Activated naive CD8-positive, alpha-beta T cell treated with anti-CD3 and anti-CD28 coated beads, Interleukin-2, amount 10 ng/mL, durations not matched to agents 7 days and 5 days (primary cell): Measurements from ENCODE around the gene KRTAP25-1. TPM values are rescaled to one million over a fixed set of nuclear protein-coding genes. Genes with fewer than 3 reads are reported as not detected.

Experiments
- ATAC-seq: fragments of 150-1000 bp; cut with Tn5 transposase; one replicate; pipeline ENCODE4 v1.10.0; 2021; ENCODE audit warnings: low read depth, moderate library complexity
- POLR2A ChIA-PET: fragments of 350-600 bp; sonication (Branson Sonifier 250); formaldehyde crosslinking; loops from one replicate; lab custom pipeline; 2021; ENCODE audit warnings: antibody characterized with exemption; lab: Charles Lee
- DNase-seq: peaks from one replicate; pipeline ENCODE4 v3.0.0; 2021
- H3K27ac Mint-ChIP-seq: one replicate; pipeline ENCODE4 v1.8.0; 2022; ENCODE audit warnings: mild to moderate bottlenecking, mixed read lengths
- H3K27me3 Mint-ChIP-seq: one replicate; pipeline ENCODE4 v1.8.0; 2022; ENCODE audit warnings: mild to moderate bottlenecking, moderate library complexity, mixed read lengths
- H3K36me3 Mint-ChIP-seq: one replicate; pipeline ENCODE4 v1.8.0; 2021; ENCODE audit warnings: mild to moderate bottlenecking, mixed read lengths
- H3K4me1 Mint-ChIP-seq: one replicate; pipeline ENCODE4 v1.8.0; 2021; ENCODE audit warnings: mixed read lengths
- H3K4me3 Mint-ChIP-seq: one replicate; pipeline ENCODE4 v1.8.0; 2022; ENCODE audit warnings: mild to moderate bottlenecking, moderate library complexity, mixed read lengths
- H3K9me3 Mint-ChIP-seq: one replicate; pipeline ENCODE4 v1.8.0; 2021; ENCODE audit warnings: mixed read lengths
- total RNA-seq, 2 experiments: library from RNA; stranded (reverse); gene quantifications; one replicate each; pipeline ENCODE4 v1.2.3, GENCODE V29; 2021

Gene KRTAP25-1, protein sequence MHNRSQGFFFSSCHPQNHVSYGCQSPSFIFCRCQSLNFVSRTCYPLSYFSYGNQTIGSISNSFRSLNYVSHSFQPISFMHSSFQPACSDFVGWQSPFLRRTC
- total RNA-seq, result not detected

DNA sequence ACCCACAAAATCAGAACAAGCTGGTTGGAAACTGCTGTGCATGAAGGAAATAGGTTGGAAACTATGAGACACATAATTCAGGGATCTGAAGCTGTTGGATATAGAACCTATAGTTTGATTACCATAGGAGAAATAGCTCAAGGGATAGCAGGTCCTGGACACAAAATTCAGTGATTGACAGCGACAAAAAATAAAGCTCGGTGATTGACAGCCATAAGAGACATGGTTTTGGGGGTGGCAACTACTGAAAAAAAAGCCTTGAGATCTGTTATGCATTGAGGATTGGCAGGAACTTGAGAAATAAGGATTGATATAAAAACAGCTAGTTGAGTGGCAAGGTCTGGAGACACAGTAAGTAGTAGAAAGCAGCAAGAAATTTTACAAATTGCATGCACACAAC, at the start of gene KRTAP25-1:
TSS of gene KRTAP25-1 (minus strand) at position 300 of the 400 bp plus-strand sequence. CDS start at position 276, 24 bp downstream.
- Mint-ChIP-seq H3K9me3 (no peaks in the 10 kb centered on the region), H3K27me3 (no peaks in the 10 kb centered on the region), H3K4me1 (no peaks in the 10 kb centered on the region), H3K4me3 (no peak within 1 kb of the TSS), H3K36me3 (no peaks in the 10 kb centered on the region), H3K27ac (no peak within 1 kb of the TSS)
- POLR2A ChIA-PET, result no interaction called here
- DNase-seq (no peak), ATAC-seq (no peak)

DNA sequence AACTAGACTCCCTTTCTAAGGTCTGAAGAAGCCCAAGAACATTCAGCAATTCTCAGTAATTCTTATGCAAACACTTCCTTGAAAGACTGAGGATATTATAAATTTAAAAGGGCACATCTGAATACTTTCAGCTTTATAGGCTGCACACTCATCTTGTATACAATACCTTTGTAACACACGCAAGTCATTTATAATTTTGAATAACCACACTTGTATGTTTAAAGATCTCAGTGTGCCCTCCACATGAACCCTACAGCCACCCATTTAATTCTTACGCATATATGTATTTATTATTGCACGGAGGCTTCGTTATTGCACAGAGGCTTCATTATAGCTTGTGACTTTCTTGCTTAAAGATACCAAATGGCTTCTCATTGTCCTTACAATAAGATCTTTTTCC, 49.4 kb upstream of the KRTAP25-1 start:
- ATAC-seq (no peak), DNase-seq (no peak)
- Mint-ChIP-seq H3K27ac (no peak overlapping the region), H3K4me3 (no peak overlapping the region), H3K36me3 (no peaks in the 10 kb centered on the region), H3K9me3 (no peaks in the 10 kb centered on the region), H3K27me3 (no peaks in the 10 kb centered on the region), H3K4me1 (no peaks in the 10 kb centered on the region)
- POLR2A ChIA-PET, result no interaction called here

DNA sequence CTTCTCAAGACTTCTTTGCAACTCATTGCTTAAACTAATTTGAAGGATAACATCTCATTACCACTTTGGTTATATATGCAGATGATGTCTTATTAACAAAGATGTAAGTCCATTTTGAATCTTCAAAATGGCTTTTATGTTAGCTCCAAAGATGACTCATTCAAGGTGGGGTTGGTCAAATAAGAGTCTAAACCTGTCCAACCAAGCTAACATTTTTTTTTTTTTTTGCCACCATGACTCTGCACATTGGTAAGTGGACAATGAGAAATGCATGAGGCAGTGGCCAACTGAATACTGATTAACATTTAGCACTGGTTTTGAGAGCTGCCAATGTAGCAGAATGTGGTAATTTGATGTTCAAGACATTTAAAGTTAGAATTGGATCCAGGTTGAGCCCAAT, 48.5 kb upstream of the KRTAP25-1 start:
- DNase-seq (no peak), ATAC-seq (no peak)
- no peak overlapping the region for H3K27ac Mint-ChIP-seq
- H3K9me3 Mint-ChIP-seq, result no peaks in the 10 kb centered on the region
- H3K4me3 Mint-ChIP-seq, result no peak overlapping the region
- no peaks in the 10 kb centered on the region for H3K27me3 Mint-ChIP-seq
- H3K4me1 Mint-ChIP-seq, result no peaks in the 10 kb centered on the region
- H3K36me3 Mint-ChIP-seq, result no peaks in the 10 kb centered on the region
- POLR2A ChIA-PET, result no interaction called here

DNA sequence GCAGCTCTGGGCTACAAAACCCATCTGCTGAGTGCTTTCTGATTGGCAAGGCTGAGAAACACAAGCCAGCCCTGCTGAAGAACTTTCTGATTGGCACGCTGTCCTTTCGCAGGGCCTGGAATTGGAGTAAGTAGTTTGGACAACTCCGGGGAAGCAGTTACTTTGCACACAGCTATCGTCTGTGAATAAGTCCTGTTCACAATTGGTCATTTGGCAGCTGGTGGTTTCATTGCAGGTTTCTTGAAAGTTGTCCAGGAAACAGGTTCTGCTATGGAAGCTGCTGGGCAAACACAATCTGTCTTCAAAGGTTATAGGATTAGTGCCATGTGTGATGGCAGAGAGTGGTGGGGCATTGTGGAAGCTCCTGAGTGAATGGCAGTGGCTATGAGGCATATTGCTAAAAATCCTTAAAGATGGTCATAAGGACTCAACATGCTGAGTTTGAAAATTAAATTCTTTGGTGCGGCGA, 48.0 kb upstream of the KRTAP25-1 start, which contains the start of gene KRTAP27-1:
TSS of gene KRTAP27-1 (minus strand) at position 419 of the 469 bp plus-strand sequence. CDS start at position 393, 26 bp downstream.
- no peak within 1 kb of the TSS for H3K27ac Mint-ChIP-seq
- no peak for ATAC-seq
- no peak for DNase-seq
- POLR2A ChIA-PET, result no interaction called here
- H3K27me3 Mint-ChIP-seq, result no peaks in the 10 kb centered on the region
- H3K4me1 Mint-ChIP-seq, result no peaks in the 10 kb centered on the region
- H3K4me3 Mint-ChIP-seq, result no peak within 1 kb of the TSS
- H3K36me3 Mint-ChIP-seq, result no peaks in the 10 kb centered on the region
- no peaks in the 10 kb centered on the region for H3K9me3 Mint-ChIP-seq

DNA sequence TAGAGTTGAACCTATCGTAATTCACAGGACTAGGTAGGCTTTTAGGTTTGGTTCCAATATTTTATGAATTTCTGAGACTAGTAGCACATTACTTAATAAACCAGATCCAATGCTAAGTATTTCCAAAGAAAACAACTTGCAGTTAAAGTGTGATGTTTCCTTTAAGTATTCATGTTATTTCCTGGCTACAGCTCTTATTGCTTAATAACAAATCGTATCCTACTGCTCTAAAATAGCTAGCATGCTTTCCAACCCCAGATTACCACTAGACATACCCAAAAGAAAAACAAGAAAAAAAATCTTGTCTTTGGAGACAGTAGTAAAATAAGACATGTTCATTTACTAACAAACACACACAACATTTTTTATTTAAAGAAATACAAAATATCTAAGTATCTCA, 47.3 kb upstream of the KRTAP25-1 start:
- POLR2A ChIA-PET, result no interaction called here
- ATAC-seq (no peak), DNase-seq (no peak)
- no peaks in the 10 kb centered on the region for H3K4me1 Mint-ChIP-seq
- H3K4me3 Mint-ChIP-seq, result no peak overlapping the region
- no peaks in the 10 kb centered on the region for H3K36me3 Mint-ChIP-seq
- H3K27ac Mint-ChIP-seq, result no peak overlapping the region
- H3K9me3 Mint-ChIP-seq, result no peaks in the 10 kb centered on the region
- H3K27me3 Mint-ChIP-seq, result no peaks in the 10 kb centered on the region

DNA sequence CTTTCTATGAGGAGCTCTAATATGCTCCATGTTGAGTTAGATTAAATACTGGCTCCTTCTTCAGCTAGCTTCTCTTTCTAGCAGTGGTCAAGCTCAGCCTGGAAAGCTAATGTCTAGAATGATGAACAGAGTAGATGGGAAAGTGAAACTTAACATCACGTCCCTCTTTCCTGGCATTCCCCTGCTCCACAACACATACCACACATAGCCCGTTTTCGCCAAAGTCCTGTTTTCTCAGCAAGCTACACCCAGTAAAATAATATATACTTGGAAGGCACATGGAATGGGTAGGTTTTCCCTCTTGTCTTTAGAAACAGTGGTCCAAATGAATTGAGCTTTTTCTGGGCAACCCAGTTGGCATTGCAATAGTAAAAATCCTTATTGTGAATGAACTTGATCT, 44.4 kb upstream of the KRTAP25-1 start:
- Mint-ChIP-seq H3K4me1 (no peaks in the 10 kb centered on the region), H3K9me3 (no peaks in the 10 kb centered on the region), H3K27ac (no peak overlapping the region), H3K4me3 (no peak overlapping the region), H3K27me3 (no peaks in the 10 kb centered on the region), H3K36me3 (no peaks in the 10 kb centered on the region)
- POLR2A ChIA-PET, result no interaction called here
- ATAC-seq (no peak), DNase-seq (no peak)

DNA sequence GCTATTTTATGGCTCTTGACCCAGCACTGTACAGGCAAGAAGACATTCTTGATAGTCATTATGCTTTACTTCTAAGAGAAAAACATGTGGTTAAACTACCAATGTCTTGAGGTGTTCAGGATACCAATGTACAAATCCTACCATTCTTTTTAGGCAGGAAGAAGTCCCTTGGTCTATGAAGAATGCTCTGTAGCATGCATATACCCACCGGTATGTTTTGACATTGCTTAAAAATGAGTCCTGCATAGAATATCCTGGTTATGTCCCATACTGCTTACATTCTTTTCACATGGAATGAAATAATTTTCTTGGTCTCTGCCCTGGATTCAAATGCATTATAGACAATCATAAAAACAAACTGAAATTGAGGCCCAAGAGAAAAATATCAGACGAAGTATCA, 43.4 kb upstream of the KRTAP25-1 start:
- no peaks in the 10 kb centered on the region for H3K36me3 Mint-ChIP-seq
- no peak overlapping the region for H3K4me3 Mint-ChIP-seq
- no peaks in the 10 kb centered on the region for H3K9me3 Mint-ChIP-seq
- no peak for DNase-seq
- no peak for ATAC-seq
- no peaks in the 10 kb centered on the region for H3K4me1 Mint-ChIP-seq
- no peak overlapping the region for H3K27ac Mint-ChIP-seq
- H3K27me3 Mint-ChIP-seq, result no peaks in the 10 kb centered on the region
- POLR2A ChIA-PET, result no interaction called here

DNA sequence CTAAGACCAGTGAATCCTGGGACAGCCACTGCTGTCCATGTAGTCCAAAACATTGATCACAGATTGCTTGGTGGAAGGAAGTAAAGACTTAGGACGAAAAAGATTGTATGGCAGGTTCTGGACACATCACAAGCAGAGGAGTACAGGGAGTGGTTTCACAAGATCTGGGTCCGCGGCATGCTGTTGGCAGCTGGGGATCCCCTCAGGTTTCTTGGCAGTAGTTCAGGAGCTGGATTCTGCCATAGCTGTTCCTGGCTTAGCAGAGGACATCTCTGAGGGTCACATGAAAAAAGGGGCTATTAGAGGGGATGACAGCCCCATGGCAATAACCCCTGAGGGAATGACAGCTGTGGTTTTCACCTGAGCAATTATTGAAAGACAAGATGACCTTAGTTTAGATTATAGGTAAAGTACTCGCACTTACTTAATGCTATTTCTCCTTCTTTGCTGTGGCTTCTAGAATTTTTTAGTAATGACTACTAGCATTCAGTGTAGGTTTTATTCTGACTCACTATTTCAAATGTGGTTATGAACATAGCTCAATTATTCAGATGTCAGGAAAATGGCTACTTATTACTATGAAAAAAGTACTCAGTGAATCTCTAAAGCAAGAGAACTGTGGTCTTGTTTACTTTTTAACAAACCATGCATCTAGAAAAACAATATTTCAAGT, 40.0 kb upstream of the KRTAP25-1 start:
- Mint-ChIP-seq H3K36me3 (no peaks in the 10 kb centered on the region), H3K27me3 (no peaks in the 10 kb centered on the region), H3K27ac (no peak overlapping the region), H3K4me3 (no peak overlapping the region), H3K9me3 (no peaks in the 10 kb centered on the region), H3K4me1 (no peaks in the 10 kb centered on the region)
- ATAC-seq (no peak), DNase-seq (no peak)
- POLR2A ChIA-PET, result no interaction called here

DNA sequence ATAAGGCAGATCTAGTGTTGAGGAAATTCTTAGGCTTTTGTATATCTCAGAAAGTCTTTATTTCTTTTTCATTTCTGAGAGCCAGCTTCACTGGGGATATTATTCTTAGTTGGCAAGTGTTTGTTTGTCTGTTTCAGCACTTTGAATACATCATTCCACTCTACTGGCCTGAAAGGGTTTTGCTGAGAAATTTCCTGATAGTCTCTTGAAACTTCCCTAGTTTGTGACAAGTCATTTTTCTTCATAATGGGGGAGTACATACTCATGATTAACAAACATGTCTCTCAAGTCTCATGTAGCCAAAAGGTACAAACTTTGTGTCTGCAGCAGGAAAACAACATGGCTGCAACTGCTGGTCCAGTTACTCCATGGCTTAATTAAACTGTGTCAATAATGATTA, 37.1 kb upstream of the KRTAP25-1 start:
- Mint-ChIP-seq H3K27me3 (no peaks in the 10 kb centered on the region), H3K4me3 (no peak overlapping the region), H3K27ac (no peak overlapping the region), H3K9me3 (no peaks in the 10 kb centered on the region), H3K36me3 (no peaks in the 10 kb centered on the region), H3K4me1 (no peaks in the 10 kb centered on the region)
- DNase-seq, result no peak
- POLR2A ChIA-PET, result no interaction called here
- ATAC-seq, result no peak

DNA sequence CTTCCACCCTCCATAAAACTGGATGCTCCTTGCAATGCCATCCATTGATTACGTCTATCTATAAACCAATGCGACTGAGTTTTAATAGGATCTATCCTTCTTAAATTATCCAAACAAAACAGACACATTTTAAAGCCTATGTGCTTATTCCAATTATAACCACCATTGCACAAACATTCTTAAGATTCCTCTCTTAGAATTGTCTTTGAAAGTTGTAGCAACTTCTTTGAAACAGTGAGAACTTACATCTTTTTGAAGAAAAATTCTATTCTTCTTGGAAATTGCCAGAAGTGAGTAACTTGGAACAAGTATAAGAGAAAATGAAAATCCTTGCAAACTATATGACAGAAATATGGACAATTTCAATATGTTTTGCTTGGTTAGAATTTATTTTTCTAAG, 30.9 kb upstream of the KRTAP25-1 start, which contains the start of gene KRTAP26-1:
TSS of gene KRTAP26-1 (minus strand) at position 101 of the 400 bp plus-strand sequence. CDS start 280 bp downstream, outside the sequence.
- ATAC-seq (no peak), DNase-seq (no peak)
- Mint-ChIP-seq H3K4me1 (no peaks in the 10 kb centered on the region), H3K27me3 (no peaks in the 10 kb centered on the region), H3K4me3 (no peak within 1 kb of the TSS), H3K9me3 (no peaks in the 10 kb centered on the region), H3K36me3 (no peaks in the 10 kb centered on the region), H3K27ac (no peak within 1 kb of the TSS)
- POLR2A ChIA-PET, result no interaction called here

DNA sequence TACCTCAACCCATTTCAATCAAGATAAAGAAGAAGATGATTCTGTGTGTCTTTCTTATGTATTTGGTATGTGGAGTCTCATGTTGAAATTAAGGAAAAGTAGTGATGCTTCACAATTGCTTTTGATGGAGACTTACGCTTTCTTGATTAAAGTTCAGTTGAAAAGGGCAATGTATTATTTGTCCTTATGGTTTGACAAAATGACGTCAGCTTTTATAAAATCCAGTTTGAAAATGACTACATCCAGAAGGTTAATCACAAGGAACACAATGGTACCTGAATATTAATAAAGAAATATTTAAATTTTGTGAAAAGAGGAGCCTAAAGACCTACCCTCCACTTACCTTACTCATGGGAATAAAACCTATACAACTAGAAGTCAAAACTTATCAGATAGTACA, 26.4 kb upstream of the KRTAP25-1 start:
- Mint-ChIP-seq H3K4me1 (no peaks in the 10 kb centered on the region), H3K9me3 (no peaks in the 10 kb centered on the region), H3K36me3 (no peaks in the 10 kb centered on the region), H3K27ac (no peak overlapping the region), H3K4me3 (no peak overlapping the region), H3K27me3 (no peaks in the 10 kb centered on the region)
- no peak for DNase-seq
- ATAC-seq, result no peak
- POLR2A ChIA-PET, result no interaction called here

DNA sequence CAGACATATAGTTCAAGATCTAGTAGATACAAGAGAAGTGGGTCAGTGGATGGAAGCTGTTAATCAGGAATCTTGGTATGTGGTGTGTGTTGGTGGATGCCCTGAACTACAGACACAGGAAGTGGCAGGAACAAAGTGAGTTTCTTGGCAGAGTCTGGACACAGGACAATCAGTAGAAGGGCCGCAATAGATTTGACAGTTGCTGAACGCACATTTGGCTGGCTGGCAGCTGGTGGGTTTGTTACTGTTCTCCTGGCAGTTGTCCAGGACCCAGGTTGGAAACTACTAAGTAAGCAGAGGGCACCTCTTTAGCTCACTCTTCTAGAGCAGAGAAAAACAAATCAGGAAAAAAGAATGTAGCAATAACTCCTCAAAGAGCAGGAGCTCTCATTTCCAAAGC, 17.6 kb upstream of the KRTAP25-1 start:
- Mint-ChIP-seq H3K36me3 (no peaks in the 10 kb centered on the region), H3K9me3 (no peaks in the 10 kb centered on the region), H3K27ac (no peak overlapping the region), H3K4me1 (no peaks in the 10 kb centered on the region), H3K27me3 (no peaks in the 10 kb centered on the region), H3K4me3 (no peak overlapping the region)
- DNase-seq (no peak), ATAC-seq (no peak)
- POLR2A ChIA-PET, result no interaction called here

DNA sequence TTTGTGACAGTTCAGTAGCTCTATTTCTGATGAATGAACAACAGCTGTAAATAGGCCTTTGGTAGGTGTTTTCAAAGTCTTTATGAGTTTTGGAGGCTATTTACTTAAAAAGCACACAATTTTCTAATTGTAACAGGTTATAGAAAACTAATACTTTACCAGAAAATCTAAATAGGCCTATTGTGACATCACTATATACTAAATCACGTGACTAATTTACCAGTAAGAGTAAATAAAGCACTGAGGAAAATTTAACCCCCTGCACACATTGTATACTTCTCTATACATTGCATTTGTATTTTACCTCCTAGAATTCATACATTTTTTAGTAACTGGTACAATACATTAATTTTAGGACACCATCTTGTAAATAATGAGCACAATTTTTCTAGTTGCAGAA, 15.8 kb upstream of the KRTAP25-1 start:
- DNase-seq, result no peak
- no peak overlapping the region for H3K27ac Mint-ChIP-seq
- no peaks in the 10 kb centered on the region for H3K27me3 Mint-ChIP-seq
- no peaks in the 10 kb centered on the region for H3K9me3 Mint-ChIP-seq
- no peak overlapping the region for H3K4me3 Mint-ChIP-seq
- H3K4me1 Mint-ChIP-seq, result no peaks in the 10 kb centered on the region
- no peaks in the 10 kb centered on the region for H3K36me3 Mint-ChIP-seq
- ATAC-seq, result no peak
- POLR2A ChIA-PET, result no interaction called here

DNA sequence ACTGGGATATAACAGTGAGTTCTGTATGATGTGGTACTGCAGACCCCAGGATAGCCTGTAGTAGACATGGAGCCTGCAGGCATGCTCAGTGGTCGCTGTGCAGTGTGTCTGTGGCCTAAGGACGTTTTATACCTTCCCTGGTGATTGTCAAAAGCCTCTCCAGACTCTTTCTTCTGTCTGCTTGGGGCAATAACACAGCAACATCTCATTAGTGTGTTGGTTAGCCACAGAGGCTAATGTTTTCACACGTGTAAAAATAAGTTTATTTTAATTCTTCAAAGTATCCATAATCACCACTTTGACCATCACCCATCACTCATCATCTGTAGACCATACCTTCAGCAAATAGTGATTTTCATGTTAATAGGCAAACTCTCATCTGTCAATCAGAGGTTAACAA, 6.5 kb downstream of the KRTAP25-1 start, which contains the start of gene KRTAP24-1:
TSS of gene KRTAP24-1 (minus strand) at position 101 of the 400 bp plus-strand sequence. CDS start at position 83, 18 bp downstream.
- no peak within 1 kb of the TSS for H3K27ac Mint-ChIP-seq
- ATAC-seq, result no peak
- no peak for DNase-seq
- no peaks in the 10 kb centered on the region for H3K36me3 Mint-ChIP-seq
- POLR2A ChIA-PET, result no interaction called here
- H3K4me1 Mint-ChIP-seq, result no peaks in the 10 kb centered on the region
- no peaks in the 10 kb centered on the region for H3K9me3 Mint-ChIP-seq
- no peak within 1 kb of the TSS for H3K4me3 Mint-ChIP-seq
- H3K27me3 Mint-ChIP-seq, result no peaks in the 10 kb centered on the region
